Gastrocnemius medialis (tissue), 4 donors: ENCODE results near the gene PRCC. TPM values are rescaled to one million over a fixed set of nuclear protein-coding genes. Genes with fewer than 3 reads are reported as not detected.

ENCODE experiments used
- ATAC-seq, 2 donors: fragments of 150-250 bp; one replicate each; pipeline ENCODE4 v1.9.1; 2016
- DNase-seq, 2 donors: peaks; one replicate each; pipeline ENCODE4 v3.0.0-alpha.2; 2019
- H3K27ac ChIP-seq, 4 donors: fragments of 200-600 bp; sonication (generic); 1 replicate in 1 of 4; 2 replicates in 3 of 4; pipeline ENCODE4 v1.5.1; 2016 to 2018; ENCODE audit warnings: mild to moderate bottlenecking in 2 of 4, moderate library complexity in 1 of 4
- H3K27me3 ChIP-seq, 3 donors: fragments of 200-600 bp; sonication (generic) in 2 of 3; 1 replicate in 1 of 3; 2 replicates in 2 of 3; pipeline versions ENCODE4 v1.5.1 to v1.6.0; 2016 to 2019; ENCODE audit warnings: mild to moderate bottlenecking in 1 of 3, moderate library complexity in 1 of 3
- H3K36me3 ChIP-seq, 2 donors: fragments of 200-600 bp; sonication (generic) in 1 of 2; one replicate each; pipeline ENCODE4 v1.5.1; 2017 to 2018
- H3K4me1 ChIP-seq, 2 donors: fragments of 200-600 bp; sonication (generic) in 1 of 2; one replicate each; pipeline ENCODE4 v1.5.1; 2016 to 2017; ENCODE audit warnings: mild to moderate bottlenecking in 2 of 2
- H3K4me3 ChIP-seq, 4 donors: fragments of 200-600 bp; sonication (generic) in 3 of 4; 1 replicate in 1 of 4; 2 replicates in 3 of 4; pipeline ENCODE4 v1.5.1; 2016 to 2019; ENCODE audit warnings: mild to moderate bottlenecking in 2 of 4
- H3K9me3 ChIP-seq, 3 donors: fragments of 200-600 bp; sonication (generic) in 2 of 3; 1 replicate in 1 of 3; 2 replicates in 2 of 3; pipeline ENCODE4 v1.5.1; 2016 to 2019
- POLR2A ChIP-seq, 2 donors: fragments of 450-650 bp; IDR thresholded peaks; one replicate each; pipeline ENCODE4 v1.6.1; 2017; ENCODE audit warnings: antibody characterized with exemption in 2 of 2, mild to moderate bottlenecking in 2 of 2, moderate library complexity in 2 of 2
- in situ Hi-C, 4 donors: fragments of 200-750 bp; cut with MboI; loops; one replicate each; pipeline versions ENCODE4 v1.15.0 to v1.8.0; 2017; ENCODE audit warnings: low sequenced_read_pairs in 4 of 4
- intact Hi-C: fragments of 100-400 bp; cut with DNase I; formaldehyde crosslinking; loops from one replicate; pipeline ENCODE4 v1.15.1; 2023; ENCODE audit warnings: low total_unique reads
- total RNA-seq, 4 donors: library from RNA; depleted of rRNA; stranded (reverse); fragments of >200 nt; gene quantifications; one replicate each; pipeline versions ENCODE4 v1.1.0 to v1.2.3, GENCODE V29; 2016
- TF ChIP-seq, protein P1 (sequence below), 5 experiments: fragments of 450-650 bp in 3 of 5; fragments of 200-600 bp in 2 of 5; sonication (generic) in 2 of 5; IDR thresholded peaks in 4 of 5; conservative IDR thresholded peaks in 1 of 5; 1 replicate in 4 of 5; 2 replicates in 1 of 5; pipeline ENCODE4 v1.5.1; 2016 to 2019; ENCODE audit warnings: antibody characterized with exemption in 5 of 5, mild to moderate bottlenecking in 3 of 5, moderate library complexity in 3 of 5

PRCC gene
- total RNA-seq, 4 donors from 2014 or later = 42.8 to 62.3 (median 46.5) TPM

DNA sequence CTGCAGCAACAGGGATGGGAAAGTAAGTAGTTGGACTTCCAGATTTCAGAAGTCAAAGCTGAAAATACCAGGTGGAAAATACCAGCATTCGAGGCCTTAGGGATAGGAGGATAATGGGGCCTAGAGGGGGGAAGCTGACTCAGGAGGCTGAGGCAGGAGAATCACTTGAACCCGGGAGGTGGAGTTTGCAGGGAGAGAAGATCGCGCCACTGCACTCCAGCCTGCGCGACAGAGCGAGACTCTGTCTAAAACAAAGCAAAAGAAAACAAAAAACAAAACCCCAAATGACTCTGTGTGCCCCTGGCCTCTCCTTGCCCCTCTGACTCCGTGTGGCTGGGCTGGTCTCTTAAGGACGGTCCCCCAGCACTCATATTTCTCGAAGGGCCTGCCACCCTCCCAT, 46.0 kb downstream of the PRCC start:
- Histone ChIP-seq H3K4me1 (peaks cover 11 to 15% of the 10 kb centered on the region in 2 donors), H3K9me3 (no peaks in the 10 kb centered on the region), H3K4me3 (peak overlapping the region; percentile 55 to 62 (median 56)), H3K27ac (peak overlapping the region in 1 of 4 donors; percentile 70), H3K36me3 (no peaks in the 10 kb centered on the region), H3K27me3 (no peaks in the 10 kb centered on the region)
- intact Hi-C loops = no loop called here
- DNase-seq = no peak
- TF ChIP-seq, protein P1, sequence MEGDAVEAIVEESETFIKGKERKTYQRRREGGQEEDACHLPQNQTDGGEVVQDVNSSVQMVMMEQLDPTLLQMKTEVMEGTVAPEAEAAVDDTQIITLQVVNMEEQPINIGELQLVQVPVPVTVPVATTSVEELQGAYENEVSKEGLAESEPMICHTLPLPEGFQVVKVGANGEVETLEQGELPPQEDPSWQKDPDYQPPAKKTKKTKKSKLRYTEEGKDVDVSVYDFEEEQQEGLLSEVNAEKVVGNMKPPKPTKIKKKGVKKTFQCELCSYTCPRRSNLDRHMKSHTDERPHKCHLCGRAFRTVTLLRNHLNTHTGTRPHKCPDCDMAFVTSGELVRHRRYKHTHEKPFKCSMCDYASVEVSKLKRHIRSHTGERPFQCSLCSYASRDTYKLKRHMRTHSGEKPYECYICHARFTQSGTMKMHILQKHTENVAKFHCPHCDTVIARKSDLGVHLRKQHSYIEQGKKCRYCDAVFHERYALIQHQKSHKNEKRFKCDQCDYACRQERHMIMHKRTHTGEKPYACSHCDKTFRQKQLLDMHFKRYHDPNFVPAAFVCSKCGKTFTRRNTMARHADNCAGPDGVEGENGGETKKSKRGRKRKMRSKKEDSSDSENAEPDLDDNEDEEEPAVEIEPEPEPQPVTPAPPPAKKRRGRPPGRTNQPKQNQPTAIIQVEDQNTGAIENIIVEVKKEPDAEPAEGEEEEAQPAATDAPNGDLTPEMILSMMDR (IDR thresholded peaks at IDR 0.05 in 4 of 5, conservative IDR thresholded peaks at IDR 0.05 in 1 of 5) = no peak
- TF ChIP-seq POLR2A (IDR thresholded peaks at IDR 0.05) = no peak
- ATAC-seq = no peak
- in situ Hi-C loops = no loop called here

DNA sequence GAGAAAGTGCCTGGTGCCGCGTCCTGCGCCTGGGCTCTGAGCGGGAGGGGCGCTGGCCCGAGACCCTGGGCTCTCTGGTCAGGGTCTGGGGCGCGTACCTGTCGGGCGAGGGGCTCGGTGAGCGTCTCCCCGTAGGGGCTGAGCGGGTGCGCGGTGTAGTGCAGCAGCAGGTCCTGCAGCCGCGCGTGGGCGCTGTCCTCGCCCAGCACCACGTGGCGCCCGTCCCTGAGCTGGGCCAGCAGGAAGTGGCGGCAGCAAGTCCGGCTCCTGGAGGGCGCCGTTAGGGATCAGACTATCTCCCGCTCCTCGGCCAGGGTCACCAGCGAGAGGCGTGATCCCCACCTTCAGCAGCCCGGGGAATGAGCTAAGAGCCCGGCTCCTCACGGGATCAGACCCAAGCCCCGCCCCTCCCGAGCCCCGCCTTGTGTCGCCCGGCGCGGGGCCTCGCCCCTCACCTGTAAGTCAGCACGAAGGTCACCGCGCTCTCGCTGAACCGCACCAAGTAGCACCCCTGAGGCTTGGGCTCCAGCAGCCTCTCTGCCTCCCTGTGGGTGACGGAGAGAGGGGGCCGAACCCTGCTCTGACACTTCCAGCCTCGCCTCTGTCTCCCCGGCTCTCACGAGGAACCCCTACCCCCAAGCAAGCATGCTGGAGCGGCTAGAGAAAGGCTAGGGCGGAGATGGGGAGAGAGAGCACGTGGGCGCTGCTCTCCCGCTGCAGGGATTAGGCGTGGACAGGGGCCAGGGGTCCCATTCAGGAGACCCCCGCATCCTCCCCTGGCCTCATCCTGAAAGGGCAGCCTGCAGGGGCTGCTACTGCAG, 46.6 kb downstream of the PRCC start:
- Histone ChIP-seq H3K36me3 (no peaks in the 10 kb centered on the region), H3K9me3 (no peaks in the 10 kb centered on the region), H3K27ac (peak overlapping the region; percentile 5 to 71 (median 42)), H3K27me3 (no peaks in the 10 kb centered on the region), H3K4me1 (peaks cover 11 to 15% of the 10 kb centered on the region in 2 donors), H3K4me3 (peak overlapping the region; percentile 55 to 62 (median 56))
- TF ChIP-seq POLR2A (IDR thresholded peaks at IDR 0.05) = no peak
- TF ChIP-seq, protein P1 (IDR thresholded peaks at IDR 0.05 in 4 of 5, conservative IDR thresholded peaks at IDR 0.05 in 1 of 5) = peak; percentile 35 to 69 (median 46)
- DNase-seq (peak in 1 of 2 donors; percentile 51), ATAC-seq (peak; percentile 47 to 72)
- in situ Hi-C loops (no loop called here), intact Hi-C loops (no loop called here)

DNA sequence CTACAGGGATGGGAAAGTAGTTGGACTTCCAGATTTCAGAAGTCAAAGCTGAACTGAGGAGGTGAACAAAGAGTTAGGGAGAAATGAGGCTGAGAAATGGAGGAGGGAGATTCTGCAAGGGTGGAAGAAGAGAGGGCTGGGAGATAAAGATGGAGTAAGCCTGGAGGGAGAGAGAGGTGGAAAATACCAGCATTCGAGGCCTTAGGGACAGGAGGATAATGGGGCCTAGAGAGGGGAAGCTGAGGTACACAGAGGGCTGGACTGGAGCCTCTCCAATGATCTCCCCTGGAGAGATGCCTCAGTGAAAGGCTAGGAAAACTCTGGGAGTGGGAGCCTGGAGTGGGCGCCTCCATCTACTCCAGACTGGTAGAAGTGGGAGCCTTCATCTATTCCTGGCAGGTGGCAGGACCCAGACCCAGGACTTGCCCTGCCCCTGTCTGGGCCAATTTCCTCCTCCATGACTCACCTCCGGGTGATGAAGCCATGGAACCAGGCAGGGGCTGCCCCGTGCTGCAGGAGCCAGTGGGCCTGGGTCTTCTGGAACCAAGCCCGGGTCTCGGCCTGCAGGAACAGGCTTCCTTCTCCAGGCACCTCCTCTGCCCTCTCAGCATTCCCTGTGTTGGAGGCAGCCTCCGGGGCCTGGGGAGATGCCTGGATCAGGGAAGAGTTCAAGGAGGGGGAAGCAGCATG, 47.4 kb downstream of the PRCC start:
- no peak for ATAC-seq
- Histone ChIP-seq H3K4me1 (peaks cover 11 to 15% of the 10 kb centered on the region in 2 donors), H3K27ac (peak overlapping the region; percentile 69 to 76 (median 70)), H3K36me3 (no peaks in the 10 kb centered on the region), H3K4me3 (peak overlapping the region in 2 of 4 donors; percentile 56 to 62), H3K9me3 (no peaks in the 10 kb centered on the region), H3K27me3 (no peaks in the 10 kb centered on the region)
- TF ChIP-seq, protein P1 (IDR thresholded peaks at IDR 0.05 in 4 of 5, conservative IDR thresholded peaks at IDR 0.05 in 1 of 5) = no peak
- no peak for TF ChIP-seq POLR2A (IDR thresholded peaks at IDR 0.05)
- in situ Hi-C loops (no loop called here), intact Hi-C loops (no loop called here)
- DNase-seq = no peak

DNA sequence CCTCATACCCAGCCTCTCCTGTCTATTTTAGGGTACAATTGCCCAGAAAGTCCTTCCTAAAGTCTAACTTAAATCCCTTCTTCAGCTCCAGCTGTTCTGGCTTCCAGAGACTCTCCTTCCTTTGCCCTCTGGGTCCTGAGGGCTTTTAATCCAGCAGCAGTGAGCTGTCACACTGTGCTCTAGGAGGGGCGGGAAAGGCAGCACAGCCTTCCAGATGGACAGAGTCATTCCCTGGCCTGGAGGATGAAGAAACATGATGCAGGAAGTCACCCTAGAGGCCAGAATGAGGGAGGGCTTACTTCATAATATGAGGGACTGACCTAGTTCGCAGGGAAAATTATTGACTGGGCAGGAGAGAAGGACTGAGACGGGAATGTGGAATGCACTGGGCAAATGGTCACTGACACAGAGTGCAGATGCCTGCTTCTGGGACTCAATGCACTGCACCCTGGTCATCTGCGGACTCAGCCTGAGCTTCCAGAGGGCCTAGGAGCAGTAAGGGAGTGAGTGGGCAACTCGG, 48.0 kb downstream of the PRCC start:
- Histone ChIP-seq H3K27ac (peak overlapping the region; percentile 69 to 76 (median 70)), H3K4me1 (peaks cover 11 to 15% of the 10 kb centered on the region in 2 donors), H3K4me3 (peak overlapping the region in 2 of 4 donors; percentile 24 to 32), H3K9me3 (no peaks in the 10 kb centered on the region), H3K27me3 (no peaks in the 10 kb centered on the region), H3K36me3 (no peaks in the 10 kb centered on the region)
- in situ Hi-C loops = no loop called here
- ATAC-seq (peak; percentile 78), DNase-seq (peak; percentile 54 to 74)
- TF ChIP-seq, protein P1 (IDR thresholded peaks at IDR 0.05 in 4 of 5, conservative IDR thresholded peaks at IDR 0.05 in 1 of 5) = no peak
- peak in 1 of 2 donors; percentile 49 for TF ChIP-seq POLR2A (IDR thresholded peaks at IDR 0.05)
- intact Hi-C loops = no loop called here
